GM12872 (cell line): ENCODE data around the gene LYSET.

Experiments used
- TF ChIP-seq, protein P1 (sequence below): IDR thresholded peaks from 3 replicates; pipeline ENCODE4 v1.5.1; 2011; ENCODE audit warnings: low read depth, mild to moderate bottlenecking, low read length, moderate library complexity; ENCODE audit not compliant: insufficient read depth

Gene LYSET, protein sequence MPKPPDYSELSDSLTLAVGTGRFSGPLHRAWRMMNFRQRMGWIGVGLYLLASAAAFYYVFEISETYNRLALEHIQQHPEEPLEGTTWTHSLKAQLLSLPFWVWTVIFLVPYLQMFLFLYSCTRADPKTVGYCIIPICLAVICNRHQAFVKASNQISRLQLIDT

DNA sequence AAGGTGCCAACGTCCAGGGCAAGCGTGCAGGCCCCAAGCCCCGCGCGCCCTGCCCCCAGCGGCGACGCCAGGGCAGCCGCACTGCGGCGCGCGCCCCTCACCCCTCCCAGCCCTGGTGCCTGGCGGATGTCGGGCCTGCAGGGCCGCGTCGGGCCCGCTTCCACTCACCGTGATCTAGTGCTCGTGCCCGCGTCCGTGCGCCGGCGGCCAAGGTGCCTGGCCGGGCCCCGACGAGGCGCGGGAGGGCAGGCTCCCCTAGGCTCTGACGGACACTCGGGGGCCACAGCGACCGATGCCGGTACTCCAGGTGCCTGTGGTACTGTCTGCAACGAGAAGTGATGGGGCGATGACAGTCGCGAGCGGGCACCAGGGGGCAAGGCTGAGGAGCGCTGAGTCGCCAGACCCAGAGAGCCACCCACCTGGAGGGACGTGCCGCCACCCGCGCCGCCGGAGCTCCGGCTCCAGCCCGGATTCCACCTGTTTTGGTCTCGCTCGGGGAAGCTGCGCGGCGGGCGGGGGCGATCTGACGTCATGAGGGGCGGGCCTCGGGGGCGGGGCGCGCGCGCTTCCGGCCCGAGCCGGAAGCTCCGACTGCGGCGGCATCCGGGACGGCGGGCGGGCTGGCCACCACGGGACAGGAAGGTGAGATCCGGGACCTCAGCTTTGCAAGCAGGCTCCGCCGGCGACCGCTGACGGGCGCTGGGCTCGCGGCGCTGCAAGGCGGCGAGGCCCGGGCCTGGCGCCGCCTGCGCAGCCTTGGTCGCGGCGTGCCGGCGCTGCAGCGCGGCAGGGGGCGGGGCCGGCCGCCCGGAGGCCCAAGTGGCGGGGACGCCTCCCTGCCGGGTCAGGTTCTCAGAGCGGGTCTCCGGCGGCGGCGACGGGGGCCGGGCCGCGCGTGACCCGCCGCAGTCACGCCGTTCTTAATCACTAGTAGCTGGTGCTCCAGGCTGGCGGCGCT is at the start of gene LYSET, which contains the start of gene MOAP1:
TSS of gene LYSET (plus strand) at position 927 of the 958 bp plus-strand sequence. CDS start 89 bp downstream, outside the sequence.
TSS of gene MOAP1 (minus strand) at position 507 of the 958 bp plus-strand sequence. CDS start 655 bp downstream, outside the sequence.
- TF ChIP-seq, protein P1, sequence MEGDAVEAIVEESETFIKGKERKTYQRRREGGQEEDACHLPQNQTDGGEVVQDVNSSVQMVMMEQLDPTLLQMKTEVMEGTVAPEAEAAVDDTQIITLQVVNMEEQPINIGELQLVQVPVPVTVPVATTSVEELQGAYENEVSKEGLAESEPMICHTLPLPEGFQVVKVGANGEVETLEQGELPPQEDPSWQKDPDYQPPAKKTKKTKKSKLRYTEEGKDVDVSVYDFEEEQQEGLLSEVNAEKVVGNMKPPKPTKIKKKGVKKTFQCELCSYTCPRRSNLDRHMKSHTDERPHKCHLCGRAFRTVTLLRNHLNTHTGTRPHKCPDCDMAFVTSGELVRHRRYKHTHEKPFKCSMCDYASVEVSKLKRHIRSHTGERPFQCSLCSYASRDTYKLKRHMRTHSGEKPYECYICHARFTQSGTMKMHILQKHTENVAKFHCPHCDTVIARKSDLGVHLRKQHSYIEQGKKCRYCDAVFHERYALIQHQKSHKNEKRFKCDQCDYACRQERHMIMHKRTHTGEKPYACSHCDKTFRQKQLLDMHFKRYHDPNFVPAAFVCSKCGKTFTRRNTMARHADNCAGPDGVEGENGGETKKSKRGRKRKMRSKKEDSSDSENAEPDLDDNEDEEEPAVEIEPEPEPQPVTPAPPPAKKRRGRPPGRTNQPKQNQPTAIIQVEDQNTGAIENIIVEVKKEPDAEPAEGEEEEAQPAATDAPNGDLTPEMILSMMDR, result peak; percentile 30; the same call in 1 of the 3 replicates

DNA sequence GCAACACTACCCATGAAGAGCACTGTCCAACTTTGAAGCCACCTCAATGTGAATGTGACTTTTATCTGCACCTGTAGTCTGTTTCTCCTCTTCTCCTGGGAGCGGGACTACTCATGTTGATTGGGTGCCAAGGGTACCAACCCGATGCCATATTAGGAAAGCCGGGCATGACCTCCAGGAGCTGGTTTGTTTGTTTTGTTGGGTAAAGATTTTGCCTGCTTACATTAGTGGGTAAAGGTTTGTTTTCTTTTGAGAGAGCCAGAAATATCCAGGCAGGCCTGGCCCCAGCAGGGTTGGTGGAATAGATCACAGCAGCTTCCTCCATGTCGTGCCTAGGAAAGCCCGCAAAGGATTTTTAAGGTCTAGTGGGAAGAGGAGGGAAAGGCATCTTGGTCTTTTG is 49.7 kb upstream of the LYSET start:
- TF ChIP-seq, protein P1, result no peak

DNA sequence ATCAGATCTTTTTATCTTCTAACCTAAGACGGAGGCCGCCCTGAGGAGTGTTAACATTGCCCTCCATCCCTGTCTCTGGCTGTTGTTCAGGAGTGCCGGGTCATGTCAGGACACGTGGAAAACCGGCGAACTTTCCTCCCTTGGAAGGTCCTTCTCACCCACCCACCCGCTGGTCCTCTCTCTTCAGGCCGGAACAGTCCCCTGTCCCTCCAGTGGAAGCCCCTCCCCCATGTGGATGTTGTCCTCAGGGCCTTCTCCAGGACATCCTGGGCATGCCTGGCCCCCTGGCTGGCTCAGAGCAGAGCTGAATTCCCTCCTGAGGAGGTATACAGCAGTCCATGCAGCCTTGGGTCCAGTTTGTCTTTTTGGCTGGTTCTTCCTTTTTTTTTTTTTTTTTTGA is 49.1 kb upstream of the LYSET start:
- TF ChIP-seq, protein P1, result no peak

DNA sequence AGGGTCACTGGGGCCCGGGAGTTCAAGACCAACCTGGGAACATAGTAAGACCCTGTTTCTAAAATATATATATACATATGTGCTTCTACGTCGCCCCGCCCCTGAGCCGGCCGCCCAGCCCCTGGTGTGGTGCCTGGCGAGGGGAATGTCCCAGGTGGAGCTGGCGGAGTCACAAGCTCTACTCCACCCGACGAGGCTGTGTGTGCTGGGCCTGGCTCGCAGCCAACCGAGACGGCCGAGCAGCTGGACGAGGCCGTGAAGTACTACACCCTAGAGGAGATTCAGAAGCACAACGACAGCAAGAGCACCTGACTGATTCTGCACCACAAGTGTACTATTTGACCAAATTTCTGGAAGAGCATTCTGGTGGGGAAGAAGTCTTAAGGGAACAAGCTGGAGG is 47.3 kb upstream of the LYSET start:
- TF ChIP-seq, protein P1, result no peak

DNA sequence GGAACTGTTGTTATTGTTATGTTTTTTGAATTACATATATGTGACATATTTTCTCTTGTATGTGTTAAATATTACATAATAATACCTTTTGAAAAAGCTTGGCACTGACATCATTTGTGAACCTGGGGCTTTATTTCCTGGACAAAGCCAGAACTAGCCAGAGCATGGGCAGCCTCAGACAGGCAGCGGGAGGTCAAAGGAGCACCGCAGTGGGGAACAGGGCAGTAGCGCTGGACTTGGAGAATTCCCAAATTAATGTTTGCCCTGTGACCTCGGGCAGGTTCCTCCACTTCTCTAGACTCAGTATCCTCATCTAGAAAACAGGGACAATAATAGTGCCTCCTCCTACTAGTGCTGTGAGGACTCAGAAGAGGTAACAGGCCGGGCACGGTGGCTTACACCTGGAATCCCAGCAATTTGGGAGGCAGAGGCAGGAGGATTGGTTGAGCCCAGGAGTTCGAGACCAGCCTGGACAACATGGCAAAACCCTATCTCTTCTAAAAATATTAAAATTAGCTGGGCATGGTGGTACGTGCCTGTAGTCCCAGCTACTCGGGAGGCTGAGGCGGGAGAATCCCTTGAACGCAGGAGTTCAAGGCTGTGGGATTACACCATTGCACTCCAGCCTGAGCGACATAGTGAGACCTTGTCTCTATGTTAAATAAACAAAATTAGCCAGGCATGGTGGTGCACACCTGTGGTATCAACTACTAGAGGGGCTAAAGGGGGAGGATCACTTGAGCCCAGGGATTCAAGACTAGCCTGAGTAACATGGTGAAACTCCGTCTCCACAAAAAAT is 42.1 kb upstream of the LYSET start:
- TF ChIP-seq, protein P1, result no peak

DNA sequence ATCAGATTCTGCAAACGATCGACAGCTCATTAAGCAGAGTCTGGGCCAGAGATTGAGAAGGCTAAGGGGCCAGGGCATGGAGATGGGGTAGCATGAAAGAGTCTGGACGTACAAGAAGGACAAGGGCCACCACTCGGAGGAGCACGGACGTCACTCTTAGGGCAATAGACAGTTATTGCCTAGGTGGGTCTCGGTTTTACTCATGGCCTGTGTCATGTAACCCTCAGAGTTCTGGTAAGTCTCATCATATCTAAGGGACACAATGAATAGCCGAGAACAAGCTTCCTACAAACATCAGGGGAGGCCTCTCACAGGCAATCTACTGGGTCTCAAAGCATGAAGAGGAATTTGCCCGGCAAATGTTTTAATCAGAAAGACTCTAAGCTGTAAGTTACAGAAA is 39.0 kb upstream of the LYSET start:
- TF ChIP-seq, protein P1, result no peak

DNA sequence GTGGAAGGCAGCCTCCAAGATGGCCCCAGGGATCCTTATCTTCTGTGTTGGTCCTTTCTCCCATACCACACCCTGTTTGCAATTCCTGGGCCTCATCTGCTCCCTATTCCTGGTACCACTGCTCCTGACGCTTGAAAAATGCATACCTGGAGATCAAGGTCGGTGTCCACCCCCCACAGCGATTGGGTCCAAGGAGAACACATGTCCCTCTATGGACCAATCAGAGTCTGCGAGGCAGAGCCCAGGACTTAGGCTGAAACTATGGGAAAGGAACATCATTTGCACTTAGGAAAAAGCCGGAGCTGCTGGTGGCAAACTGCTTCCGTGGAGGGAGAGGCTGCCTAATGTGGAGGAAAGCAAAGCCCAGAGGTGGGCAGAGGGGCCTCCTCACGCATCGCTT is 36.1 kb upstream of the LYSET start:
- TF ChIP-seq, protein P1, result no peak
